DMS153 treated with DMSO at 0.1 percent for 48 hours (cell line): ENCODE measurements around the gene GPRC5B.

Experiments
- DNase-seq: peaks from one replicate; lab custom pipeline; 2025; ENCODE audit not compliant: unreplicated experiment; lab: John Stamatoyannopoulos, UW

GPRC5B gene

DNA sequence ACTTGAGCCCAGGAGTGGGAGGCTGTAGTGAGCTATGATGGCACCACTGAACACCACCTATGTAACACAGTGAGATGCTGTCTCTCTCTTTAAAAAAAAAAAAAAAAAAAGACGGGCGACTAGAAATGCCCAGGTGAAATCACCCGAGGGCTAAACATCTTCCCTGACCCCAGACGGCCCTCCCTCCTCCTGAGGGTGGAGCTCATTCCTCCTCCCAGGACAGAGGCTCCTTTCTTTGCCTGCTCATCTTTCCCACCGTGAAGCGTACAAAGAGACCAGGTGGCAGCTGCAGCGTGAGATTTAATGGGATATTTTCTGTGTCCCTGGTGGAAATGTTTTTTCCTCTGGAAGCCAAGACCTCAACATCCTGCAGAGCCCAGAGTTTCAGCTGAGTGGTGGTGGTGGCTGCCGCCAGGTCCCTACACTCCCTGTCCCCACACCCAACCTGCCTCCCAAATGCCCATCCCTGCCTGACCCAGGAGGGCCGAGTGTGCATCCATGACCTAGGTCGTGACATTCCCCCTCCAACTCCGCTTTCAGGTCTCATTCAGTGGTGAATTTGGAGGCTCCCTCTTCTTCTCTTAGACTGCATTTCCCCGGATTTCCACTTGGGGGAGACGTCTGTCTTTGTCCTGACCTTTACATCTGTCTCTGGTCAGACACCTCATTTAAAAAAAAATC is 14.4 kb upstream of the GPRC5B start:
- DNase-seq, result peak; percentile 6

- no peak for DNase-seq
Observed at GRCh38 chr16:19898166-19898565, 13.5 kb upstream of the GPRC5B start.

DNA sequence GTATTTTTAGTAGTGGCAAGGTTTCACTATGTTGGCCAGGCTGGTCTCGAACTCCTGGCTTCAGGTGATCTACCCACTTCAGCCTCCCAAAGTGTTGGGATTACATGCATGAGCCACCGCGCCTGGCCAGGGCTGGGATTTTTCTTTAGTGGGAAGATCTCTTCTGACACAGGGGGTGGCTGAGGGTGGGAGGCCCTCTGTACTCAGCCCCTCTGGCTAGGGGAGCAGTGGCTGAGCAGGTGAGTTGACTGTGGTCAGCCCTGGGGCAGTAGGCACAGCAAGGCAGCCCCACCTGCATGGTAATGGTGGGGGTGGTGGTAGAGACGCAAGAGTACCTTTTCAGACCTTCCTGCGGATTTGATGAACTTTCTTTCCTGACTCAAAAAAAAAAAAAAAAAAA is 12.3 kb upstream of the GPRC5B start:
- no peak for DNase-seq

DNA sequence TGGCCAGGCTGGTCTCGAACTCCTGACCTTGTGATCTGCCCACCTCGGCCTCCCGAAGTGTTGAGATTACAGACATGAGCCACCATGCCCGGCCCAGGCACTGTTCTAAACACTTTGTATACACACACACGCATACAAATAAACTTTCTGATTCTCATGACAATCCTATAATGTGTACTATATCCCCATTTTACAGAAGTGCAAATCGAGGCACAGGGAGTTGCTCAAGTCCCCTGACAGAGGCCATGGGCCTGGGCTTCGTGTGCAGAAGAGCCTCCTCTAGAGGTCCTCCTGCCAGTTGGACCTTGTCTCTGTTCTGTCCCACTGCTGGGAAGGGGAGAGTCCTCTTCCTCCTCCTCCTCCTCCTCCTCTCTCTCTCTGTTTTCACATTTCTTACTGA is 9.9 kb upstream of the GPRC5B start:
- no peak for DNase-seq

DNA sequence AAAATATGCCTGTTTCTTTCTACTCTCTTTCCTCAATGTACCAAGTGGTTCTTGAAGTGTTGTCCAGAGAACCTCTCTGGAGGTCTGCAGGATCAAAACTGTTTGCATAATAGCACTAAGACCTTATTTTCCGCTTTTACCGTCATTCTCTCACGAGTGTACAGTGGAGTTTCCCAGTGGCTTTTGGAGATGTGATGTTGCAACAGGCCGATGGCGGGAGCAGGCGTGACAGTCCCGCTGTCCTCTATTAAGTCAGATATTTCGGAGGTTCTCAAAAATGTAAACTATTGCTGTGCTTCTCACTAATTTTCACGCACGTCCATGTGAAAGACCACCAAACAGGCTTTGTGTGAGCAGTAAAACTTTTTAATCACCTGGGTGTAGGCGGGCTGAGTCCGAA is 8.3 kb upstream of the GPRC5B start:
- DNase-seq, result no peak

- no peak for DNase-seq
Observed at GRCh38 chr16:19890901-19891300, 6.3 kb upstream of the GPRC5B start.

- DNase-seq, result no peak
Observed at GRCh38 chr16:19888834-19889233, 4.2 kb upstream of the GPRC5B start.

- DNase-seq, result peak; percentile 40
Observed at GRCh38 chr16:19886073-19886941, 1.7 kb upstream of the GPRC5B start.

GRCh38 chr16:19885451-19886072 is 914 bp upstream of the GPRC5B start:
- no peak for DNase-seq

- DNase-seq, result no peak
Observed at GRCh38 chr16:19883966-19884485, 622 bp downstream of the GPRC5B start.

GRCh38 chr16:19883296-19883965 is 1.2 kb downstream of the GPRC5B start:
- DNase-seq, result no peak

DNA sequence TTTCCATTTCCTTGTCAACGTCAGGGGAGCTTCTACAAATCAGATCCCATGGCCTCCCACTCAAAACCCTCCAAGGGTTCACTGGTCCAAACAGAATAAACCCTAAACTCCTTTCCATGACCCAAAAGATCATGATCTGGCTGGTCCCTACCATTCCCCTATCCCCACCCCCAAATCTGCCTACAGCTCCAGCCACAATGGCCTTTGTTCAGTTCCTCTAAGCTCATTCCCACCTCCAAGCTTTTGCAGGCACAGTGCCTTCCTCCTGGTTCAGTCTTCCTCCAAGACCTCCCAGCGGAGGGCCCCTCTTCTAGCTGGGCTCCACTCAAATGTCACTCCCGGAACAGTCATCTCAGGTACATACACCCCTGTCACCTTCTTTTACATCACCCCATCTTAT is 2.0 kb downstream of the GPRC5B start:
- no peak for DNase-seq

DNA sequence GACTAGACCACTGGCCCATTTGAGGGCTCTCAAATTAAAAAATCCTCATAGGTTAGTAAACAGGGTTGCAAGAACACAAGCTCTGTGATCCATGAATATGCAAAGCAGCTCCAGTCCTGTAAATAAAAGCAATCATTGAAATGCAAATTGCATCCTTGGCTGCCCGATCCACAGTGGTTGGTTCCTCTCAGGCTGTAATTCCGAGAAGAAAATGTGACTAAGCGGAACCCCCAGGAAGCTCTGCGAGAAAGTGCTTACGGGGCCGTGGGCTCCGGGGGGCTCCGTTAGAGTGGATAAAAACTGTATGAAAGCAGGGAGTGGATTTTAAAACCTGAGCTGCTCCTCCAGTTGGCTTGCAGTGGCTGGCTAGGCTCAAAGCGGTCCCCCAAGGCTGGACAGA is 2.5 kb downstream of the GPRC5B start:
- no peak for DNase-seq

GRCh38 chr16:19881783-19882182 is 2.9 kb downstream of the GPRC5B start:
- no peak for DNase-seq

DNA sequence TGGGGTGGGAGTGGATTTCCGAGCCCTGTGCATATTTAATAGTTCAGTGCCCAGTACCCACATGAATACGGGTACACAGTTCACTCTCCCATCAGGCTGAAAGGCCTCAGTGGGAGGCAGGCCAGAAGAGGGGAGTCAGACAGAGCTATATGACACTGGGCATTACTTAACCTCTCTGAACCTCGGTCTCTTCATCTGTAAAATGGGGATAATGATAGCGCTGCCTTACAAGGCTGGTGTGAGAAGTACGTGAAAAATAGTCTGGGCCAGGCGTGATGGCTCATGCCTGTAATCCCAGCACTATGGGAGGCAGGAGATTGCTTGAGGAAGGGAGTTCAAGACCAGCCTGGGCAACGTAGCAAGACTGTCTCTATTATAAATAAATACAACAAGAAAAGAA is 3.6 kb downstream of the GPRC5B start:
- no peak for DNase-seq

DNA sequence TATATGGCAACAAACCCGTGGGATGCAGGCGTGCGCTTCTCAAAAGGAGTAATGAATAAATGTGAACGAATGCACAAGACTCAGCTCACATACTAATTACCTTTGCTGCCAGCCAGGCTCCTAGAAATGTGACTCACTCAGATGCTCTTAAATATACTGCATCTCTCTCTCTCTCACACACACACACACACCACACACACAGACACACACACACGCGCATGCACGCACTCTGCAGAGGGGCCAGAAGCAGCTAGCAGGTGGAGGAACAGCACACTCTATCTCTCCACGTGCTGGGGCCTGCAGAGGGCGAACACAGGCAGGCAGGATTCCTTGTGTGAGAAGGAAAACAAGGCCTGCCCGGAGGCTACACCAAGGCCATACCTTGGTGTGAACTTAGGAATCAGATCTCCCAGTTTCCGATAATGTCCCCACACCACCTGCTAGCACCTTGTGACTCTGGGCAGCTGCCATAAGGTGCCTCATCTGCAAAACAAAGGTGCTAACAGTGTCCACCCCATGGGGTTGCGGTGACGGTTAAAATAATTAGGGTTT is 5.3 kb downstream of the GPRC5B start:
- peak; percentile 12 for DNase-seq

DNA sequence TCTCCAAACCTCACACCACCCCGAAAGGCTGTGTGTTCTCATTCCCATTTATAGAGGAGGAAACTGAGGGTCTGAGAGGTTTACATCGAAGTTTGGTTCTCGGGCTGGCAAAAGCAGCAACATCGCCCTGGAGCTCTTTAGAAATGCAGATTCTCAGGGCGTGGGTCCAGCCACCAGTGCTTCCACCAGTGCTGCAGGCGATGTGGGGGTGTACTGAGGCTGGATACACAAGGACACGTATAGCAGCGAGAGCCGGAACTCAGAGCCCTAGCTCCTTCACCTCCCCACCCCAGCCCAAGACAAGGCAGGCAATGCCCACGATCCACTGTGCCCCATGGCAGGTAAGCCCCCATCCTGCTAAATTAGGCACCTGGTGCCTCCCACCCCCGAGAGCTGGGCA is 5.9 kb downstream of the GPRC5B start:
- DNase-seq, result no peak

- DNase-seq, result no peak
Observed at GRCh38 chr16:19876501-19877059, 8.1 kb downstream of the GPRC5B start.

- DNase-seq, result no peak
Observed at GRCh38 chr16:19875900-19876299, 8.7 kb downstream of the GPRC5B start.

GRCh38 chr16:19874851-19875546 is 9.6 kb downstream of the GPRC5B start:
- peak; percentile 51 for DNase-seq
